ENCODE results near the gene DGKD. TPM values are rescaled to one million over a fixed set of nuclear protein-coding genes. Genes with fewer than 3 reads are reported as not detected.

The DGKD gene
- total RNA-seq, 1 donor: 16.0 TPM

- TF ChIP-seq CTCF (IDR thresholded peaks at IDR 0.05; ENCODE audit: insufficient read depth, low read depth, low read length): no peak
- no peak for DNase-seq (ENCODE audit: low read depth)
Observed at GRCh38 chr2:233336541-233336940, 17.8 kb upstream of the DGKD start.

DNA sequence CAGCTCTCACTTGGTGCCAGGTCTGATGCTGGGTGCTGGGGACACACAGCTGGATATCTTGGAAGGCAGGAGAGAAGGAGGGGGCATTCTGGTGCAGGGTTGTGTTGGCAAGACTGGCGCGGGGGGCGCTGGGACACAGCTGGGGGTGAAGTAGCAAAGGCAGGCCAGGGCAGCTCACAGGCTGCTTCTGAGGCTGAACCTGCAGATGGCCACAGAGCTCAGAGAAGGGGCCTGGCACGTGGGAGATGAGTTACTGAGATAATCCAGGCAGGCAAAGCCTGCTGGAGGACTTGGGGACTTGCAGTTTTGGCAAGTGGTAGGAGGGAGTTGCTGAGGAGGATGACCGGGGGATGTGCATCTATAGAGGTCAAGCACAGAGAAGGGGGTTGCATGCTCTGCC, 16.2 kb upstream of the DGKD start:
- TF ChIP-seq CTCF (IDR thresholded peaks at IDR 0.05; ENCODE audit: insufficient read depth, low read depth, low read length): no peak
- DNase-seq (ENCODE audit: low read depth): no peak
- H3K4me3 ChIP-seq (ENCODE audit: low read depth, low read length): no peak overlapping the region

More at GRCh38 chr2:233336541-233336940, 17.8 kb upstream of the DGKD start:
- no peak overlapping the region for H3K4me3 ChIP-seq (ENCODE audit: low read depth, low read length)

GRCh38 chr2:233338812-233339368, 15.4 kb upstream of the DGKD start:
- H3K4me3 ChIP-seq (ENCODE audit: low read depth, low read length): no peak overlapping the region
- no peak for DNase-seq (ENCODE audit: low read depth)
- TF ChIP-seq CTCF (IDR thresholded peaks at IDR 0.05; ENCODE audit: insufficient read depth, low read depth, low read length): no peak

DNA sequence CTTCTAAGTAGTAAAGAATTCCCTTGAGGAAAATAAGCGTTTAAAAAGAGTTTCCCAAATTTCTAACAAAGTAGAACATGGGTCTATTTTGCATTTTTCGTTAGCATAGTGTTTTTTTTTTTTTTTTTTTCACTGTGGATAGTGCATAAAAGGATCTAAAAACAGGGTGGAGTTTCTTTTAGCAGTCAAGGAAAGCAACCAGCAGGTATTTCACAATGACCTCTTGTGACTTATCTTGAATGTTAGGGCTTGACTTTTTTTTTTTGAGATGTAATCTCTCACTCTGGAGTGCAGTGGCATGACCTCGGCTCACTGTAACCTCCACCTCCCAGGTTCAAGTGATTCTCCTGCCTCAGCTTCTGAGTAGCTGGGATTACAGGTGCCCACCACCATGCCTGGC, 14.9 kb upstream of the DGKD start:
- DNase-seq (ENCODE audit: low read depth): no peak
- H3K4me3 ChIP-seq (ENCODE audit: low read depth, low read length): no peak overlapping the region
- TF ChIP-seq CTCF (IDR thresholded peaks at IDR 0.05; ENCODE audit: insufficient read depth, low read depth, low read length): no peak

DNA sequence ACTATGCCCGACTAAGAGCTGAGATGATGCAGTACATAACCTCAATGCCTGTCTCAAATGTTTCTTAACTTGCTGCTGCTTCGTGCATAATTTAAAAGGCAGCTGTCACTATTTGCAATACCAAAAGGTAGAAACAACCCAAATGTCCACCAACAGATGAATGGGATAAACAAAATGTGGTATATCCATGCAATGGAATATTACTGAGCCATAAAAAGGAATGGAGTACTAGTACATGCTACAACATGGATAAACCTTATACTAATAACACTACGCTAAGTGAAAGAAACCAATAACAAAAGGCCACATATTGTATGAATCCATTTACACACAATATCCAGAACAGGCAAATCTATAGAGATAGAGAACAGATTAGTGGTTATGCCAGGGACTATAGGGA, 13.0 kb upstream of the DGKD start:
- no peak for TF ChIP-seq CTCF (IDR thresholded peaks at IDR 0.05; ENCODE audit: insufficient read depth, low read depth, low read length)
- no peak overlapping the region for H3K4me3 ChIP-seq (ENCODE audit: low read depth, low read length)
- DNase-seq (ENCODE audit: low read depth): no peak

- no peak overlapping the region for H3K4me3 ChIP-seq (ENCODE audit: low read depth, low read length)
- no peak for DNase-seq (ENCODE audit: low read depth)
- TF ChIP-seq CTCF (IDR thresholded peaks at IDR 0.05; ENCODE audit: insufficient read depth, low read depth, low read length): no peak
Observed at GRCh38 chr2:233342301-233342700, 12.0 kb upstream of the DGKD start.

DNA sequence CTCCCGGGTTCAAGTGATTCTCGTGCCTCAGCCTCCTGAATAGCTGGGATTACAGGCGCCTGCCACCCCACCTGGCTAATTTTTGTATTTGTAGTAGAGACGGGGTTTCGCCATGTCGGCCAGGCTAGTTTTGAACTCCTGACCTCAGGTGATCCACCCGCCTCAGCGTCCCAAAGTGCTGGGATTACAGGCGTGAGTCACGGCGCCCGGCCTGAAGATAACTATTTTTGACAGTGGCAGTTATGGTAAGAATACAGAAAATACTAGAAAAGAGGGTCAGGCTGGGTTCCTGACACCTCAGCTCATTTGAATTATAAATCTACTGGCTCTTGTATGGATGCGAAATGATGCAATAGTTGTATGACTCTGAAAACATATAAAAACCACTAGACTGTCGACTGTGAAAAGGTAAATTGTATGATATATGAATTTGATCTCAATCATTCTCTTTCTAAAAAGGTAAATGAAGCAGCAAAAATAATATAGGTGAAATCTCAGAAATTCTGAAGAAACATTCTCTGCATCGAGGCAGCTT, 11.1 kb upstream of the DGKD start:
- TF ChIP-seq CTCF (IDR thresholded peaks at IDR 0.05; ENCODE audit: insufficient read depth, low read depth, low read length): no peak
- H3K4me3 ChIP-seq (ENCODE audit: low read depth, low read length): no peak overlapping the region
- no peak for DNase-seq (ENCODE audit: low read depth)
